SW 1271 (cell line): Measurements from ENCODE around the gene DHX15.
"Not testable (repeated sequence)": the region's sequence is repeated elsewhere in the genome, so short reads cannot be mapped to it uniquely, and the experiment has no call there.

ENCODE experiments used
- DNase-seq, 2 experiments: peaks; one replicate each; lab custom pipeline; 2025; lab: John Stamatoyannopoulos, UW

Gene DHX15

DNA sequence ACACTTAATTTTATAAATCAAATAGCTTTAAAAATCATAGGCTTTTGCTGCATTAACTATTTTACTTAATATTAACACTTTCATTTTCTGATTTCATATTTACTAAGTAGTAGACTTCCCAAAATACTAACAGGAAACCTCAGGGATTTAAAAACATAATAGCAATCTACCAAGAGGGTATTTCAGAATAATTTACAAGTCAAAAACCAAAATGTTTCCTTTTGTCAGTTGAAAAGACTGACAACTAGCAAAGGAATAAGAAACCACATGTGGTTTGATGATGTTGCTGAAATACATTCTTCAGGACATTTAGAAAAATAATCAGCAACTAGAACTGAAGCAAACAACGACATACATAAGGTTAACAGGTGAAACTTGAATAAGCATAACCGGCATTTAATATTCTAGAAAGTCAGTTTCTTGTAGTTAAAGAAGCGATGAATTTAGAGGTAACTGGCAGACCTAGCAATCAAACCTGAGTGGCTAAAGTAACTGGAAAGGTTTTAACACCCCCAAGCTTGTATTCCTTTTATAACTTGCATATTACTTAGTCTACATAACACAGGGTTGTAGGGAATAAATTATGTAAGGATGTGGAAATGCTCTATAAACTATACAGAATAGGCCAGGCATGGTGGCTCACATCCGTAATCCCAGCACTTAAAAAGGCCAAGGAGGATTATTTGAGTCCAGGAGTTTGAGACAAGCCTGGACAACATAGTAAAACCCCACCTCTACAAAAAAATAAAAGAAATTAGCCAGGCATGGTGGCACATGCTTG lies 40.0 kb downstream of the DHX15 start:
- no peak for DNase-seq

- DNase-seq: no peak
Observed at GRCh38 chr4:24537025-24537424, 47.3 kb downstream of the DHX15 start.

- no peak for DNase-seq
Observed at GRCh38 chr4:24535399-24535798, 49.0 kb downstream of the DHX15 start.

- no peak for DNase-seq
Observed at GRCh38 chr4:24533364-24533763, 51.0 kb downstream of the DHX15 start.

DNA sequence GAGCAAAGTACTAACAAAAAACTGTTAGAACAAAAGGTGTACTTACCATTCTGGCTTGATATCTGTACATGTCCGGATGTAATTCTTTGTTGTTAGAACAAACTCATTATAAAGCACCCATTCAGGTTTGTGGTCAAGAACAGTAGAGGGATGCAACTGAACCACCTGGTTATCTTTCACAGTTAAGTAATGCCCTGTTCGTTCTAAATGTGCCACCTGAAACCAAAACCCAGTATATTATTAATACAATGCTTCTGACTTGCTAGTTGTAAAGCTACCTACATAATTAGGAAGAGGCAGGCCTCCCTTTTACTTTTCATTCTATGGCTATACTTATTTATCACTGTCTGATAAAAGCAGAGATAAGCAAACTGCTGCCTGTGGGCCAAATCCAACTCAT lies 54.8 kb downstream of the DHX15 start:
- no peak for DNase-seq

- DNase-seq: no peak
Observed at GRCh38 chr4:24527371-24527770, 57.0 kb downstream of the DHX15 start.

DNA sequence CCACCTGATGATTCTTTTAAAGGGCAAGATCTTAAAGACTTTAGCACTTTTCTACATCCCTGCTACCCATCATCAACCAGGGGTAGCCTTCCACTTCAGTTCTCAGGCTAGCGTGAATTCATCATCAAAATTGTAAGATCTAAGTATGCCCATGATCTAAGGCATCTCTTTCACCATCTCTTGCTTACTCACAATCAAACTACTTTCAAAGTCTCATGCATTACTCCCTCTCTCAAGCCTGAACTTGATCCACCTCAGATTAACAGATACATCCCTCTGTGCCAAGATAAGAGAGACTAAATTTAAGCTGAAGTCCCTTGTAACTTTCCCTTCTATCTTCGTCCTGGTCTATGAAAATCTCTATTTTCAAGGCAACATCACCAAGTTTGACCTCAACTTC lies 62.8 kb downstream of the DHX15 start:
- no peak for DNase-seq

- DNase-seq: no peak
Observed at GRCh38 chr4:24519649-24520048, 64.7 kb downstream of the DHX15 start.

DNA sequence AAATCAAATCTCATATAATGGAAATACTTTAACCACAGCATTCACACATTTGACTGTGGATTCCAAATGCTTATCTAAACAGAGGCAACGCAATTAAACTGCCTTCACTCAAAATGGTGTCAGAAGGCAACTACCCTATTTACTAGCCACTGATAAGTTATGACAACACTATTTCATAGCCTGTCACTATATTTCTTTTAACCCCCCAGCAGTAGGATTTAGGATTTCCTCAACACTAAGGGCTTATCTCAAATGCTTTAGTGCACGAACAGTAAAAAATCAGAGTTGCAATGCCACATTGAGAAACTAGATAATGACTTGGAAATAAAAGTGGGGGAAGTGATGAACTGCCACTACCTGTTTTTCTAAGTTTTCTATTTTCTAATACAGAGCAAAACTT lies 66.7 kb downstream of the DHX15 start:
- no peak for DNase-seq

GRCh38 chr4:24516926-24517325 lies 67.4 kb downstream of the DHX15 start:
- DNase-seq: no peak

DNA sequence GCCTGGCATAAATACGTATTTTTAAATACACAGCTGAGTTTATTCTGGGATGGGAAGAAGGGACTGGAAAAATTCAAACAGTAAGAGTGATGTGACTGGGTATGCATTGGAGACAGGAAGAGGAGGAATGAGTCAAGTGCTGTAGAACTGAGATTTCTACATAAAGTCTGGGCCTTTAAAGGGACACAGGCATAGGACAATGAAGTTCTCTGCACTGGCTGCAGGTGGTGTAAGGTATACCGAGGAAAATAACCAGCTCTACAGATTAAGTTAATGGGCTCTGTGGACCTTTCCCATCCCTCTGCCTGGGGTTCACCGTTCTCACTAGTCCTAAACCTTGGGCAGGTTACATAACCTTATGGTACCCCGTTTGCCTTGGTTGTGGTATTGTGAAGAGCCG lies 68.7 kb downstream of the DHX15 start:
- DNase-seq: no peak

GRCh38 chr4:24514808-24515207 lies 69.5 kb downstream of the DHX15 start:
- DNase-seq: no peak

DNA sequence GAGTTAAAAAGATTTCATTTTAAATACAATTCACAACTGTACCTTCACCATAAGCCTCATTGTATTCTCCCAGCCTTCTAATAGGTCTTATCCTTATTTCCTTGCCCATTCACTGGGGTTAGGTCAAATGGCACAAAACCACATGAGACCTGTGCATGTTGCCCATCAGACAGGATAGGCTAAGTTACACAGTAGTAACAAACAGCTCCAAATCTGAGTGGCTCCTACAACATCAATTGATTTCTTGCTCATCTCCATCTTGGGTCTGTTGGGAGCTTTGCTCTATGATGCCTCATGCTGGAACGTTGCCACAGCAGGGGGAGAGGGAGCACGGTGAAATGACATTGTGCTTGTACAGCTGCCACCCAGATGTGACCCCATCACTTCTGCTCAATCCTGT lies 70.6 kb downstream of the DHX15 start:
- DNase-seq: no peak

- DNase-seq: no peak
Observed at GRCh38 chr4:24511371-24512063, 72.8 kb downstream of the DHX15 start.

DNA sequence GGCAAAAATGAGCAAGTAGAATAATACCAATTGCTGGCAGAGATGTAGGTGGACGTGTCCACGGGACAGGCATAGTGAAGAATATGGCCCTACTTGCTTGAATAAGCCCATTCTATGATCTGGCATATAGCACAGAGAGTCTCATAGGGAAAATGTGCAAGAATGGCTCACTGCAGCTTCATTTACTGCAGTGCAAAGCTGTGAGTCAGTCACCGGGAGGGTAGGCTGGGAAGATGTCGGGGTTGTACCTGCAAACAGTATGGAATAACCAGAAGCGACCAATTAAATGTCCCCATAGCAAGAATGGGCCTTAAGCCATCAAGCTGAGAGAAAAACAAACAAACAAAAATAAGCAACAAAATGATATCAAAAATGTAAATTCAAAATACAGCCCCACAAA lies 74.3 kb downstream of the DHX15 start:
- no peak for DNase-seq

- no peak for DNase-seq
Observed at GRCh38 chr4:24508541-24508940, 75.8 kb downstream of the DHX15 start.

- DNase-seq: no peak
Observed at GRCh38 chr4:24507439-24507838, 76.9 kb downstream of the DHX15 start.

GRCh38 chr4:24503090-24503489 lies 81.3 kb downstream of the DHX15 start:
- not testable (repeated sequence) for DNase-seq

- no peak for DNase-seq
Observed at GRCh38 chr4:24497221-24497620, 87.1 kb downstream of the DHX15 start.

DNA sequence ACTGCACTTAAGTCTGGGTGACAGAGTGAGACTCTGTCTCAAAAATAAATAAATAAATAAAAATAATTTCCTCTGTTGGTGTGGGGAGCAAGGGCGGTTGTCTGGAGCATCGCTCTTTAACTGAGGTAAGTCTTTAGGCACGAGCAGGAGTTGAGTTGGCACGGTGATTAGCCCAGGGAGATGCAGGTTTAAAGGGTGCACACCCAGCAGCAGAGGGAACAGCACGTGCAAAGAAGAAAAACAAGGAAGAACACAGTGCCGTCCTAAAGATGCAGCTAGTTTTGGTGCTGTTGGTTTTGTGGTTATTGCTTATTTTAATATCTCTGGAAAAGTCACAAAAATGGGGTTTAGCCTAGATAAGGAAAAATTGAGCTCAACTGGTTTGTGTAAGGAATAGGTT lies 87.8 kb downstream of the DHX15 start:
- DNase-seq: no peak

GRCh38 chr4:24495388-24495787 lies 89.0 kb downstream of the DHX15 start:
- no peak for DNase-seq

DNA sequence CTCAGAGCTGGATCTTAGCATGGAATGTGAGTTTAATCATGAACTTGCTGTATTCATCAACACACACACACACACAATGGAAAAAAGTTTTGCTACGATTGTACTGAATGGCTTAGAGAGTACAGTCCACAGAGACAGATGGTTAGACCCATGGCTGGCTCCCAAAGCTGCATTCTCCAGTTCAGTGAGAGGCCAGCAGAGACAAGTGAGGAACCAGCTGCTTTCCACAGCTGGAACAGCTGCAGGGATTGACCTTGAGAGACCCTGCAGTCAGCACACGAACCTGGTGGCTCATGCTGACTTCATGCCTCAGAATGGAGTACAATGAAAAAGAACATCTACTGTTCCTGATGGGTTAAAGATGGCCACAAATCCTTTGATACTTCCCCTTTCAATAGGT lies 94.5 kb downstream of the DHX15 start:
- no peak for DNase-seq

DNA sequence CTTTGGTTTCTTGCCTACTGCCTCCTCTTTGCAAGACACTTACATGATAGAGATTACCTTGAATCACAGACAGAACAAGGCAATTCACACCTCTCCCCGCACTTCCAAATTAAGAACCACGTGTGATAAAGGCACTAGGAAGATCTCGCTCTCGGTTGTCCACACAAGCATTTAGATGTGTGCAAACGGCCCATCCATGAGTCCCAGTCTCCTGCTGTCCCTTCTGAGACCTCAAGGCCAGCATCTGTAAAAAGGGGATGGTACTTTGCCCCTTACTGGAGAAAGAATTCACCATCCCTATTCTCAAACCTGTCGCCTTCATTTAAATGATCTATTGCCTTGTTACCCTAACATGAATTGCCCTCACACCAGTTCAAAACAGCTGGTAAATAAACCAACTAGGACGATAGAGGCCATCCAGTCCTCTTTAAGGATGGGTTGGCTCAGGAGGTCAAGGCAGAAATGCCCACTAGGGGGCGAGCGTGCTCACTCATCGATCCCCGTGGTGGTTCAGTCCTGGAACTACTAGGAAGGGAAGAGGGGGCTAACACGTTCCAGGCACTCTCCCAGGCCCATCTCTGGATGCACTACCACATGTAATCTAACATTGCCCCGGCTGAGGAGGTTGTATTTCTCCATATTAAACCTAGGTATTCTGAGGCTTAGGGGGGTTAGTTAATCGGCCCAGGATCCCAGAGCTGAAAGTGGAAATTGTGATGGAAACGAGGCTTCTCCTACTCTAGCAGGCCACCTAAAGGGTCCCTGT lies 95.8 kb downstream of the DHX15 start:
- peak in 1 of 2 experiments; percentile 50 for DNase-seq
